ENCODE data around the gene USP21. TPM values are rescaled to one million over a fixed set of nuclear protein-coding genes. Genes with fewer than 3 reads are reported as not detected.
A peak's percentile ranks its signal among the peaks of the same experiment; 100 is the strongest.

Gene USP21
- total and polyA plus RNA-seq, 2 of the 13 experiments (the other 11 are each of a cell fraction or from before 2014, with no cell fraction given): 10.1 to 33.1 TPM

DNA sequence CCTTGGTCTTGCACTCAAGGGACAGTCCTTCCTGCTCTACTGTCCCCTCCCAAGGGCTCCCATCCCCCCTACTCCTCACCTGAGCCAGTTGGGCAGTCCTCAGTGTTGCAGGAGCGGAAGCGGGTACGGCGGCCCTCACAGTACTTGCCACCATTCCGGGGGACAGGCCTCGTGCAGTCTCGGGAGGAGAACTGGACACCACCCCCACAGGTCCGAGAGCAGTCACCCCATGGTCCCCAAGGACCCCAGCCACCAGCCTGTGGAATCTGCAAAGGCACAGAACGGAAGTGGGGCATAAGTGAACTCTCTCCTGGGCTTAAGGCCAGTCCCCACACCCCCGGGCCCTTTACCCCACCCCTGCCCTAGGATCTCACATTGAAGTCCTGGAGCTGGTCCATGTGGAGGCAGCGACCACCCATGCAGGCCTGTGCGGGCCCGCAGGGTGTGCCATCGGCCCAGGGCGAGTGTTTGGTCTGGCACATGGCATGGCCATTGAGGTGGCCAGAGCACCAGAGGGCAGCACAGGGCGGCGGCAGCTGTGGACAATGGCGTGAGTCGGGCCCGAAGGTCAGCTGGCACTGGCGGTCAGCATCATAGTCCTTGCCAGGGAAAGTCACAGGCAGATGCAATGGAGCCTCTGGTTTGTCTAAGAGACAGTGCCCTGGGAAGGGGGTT is 34.4 kb downstream of the USP21 start (continued):
- TF ChIP-seq, protein P1, sequence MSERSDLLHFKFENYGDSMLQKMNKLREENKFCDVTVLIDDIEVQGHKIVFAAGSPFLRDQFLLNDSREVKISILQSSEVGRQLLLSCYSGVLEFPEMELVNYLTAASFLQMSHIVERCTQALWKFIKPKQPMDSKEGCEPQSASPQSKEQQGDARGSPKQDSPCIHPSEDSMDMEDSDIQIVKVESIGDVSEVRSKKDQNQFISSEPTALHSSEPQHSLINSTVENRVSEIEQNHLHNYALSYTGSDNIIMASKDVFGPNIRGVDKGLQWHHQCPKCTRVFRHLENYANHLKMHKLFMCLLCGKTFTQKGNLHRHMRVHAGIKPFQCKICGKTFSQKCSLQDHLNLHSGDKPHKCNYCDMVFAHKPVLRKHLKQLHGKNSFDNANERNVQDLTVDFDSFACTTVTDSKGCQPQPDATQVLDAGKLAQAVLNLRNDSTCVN (CRISPR knock-in tag; IDR thresholded peaks at IDR 0.05; ENCODE audit: borderline replicate concordance): no peak
- no peak for TF ChIP-seq ZFAT (CRISPR knock-in tag; conservative IDR thresholded peaks at IDR 0.05)
- TF ChIP-seq ZNF260 (CRISPR knock-in tag; IDR thresholded peaks at IDR 0.05; ENCODE audit: borderline replicate concordance, low read depth): no peak
- peak; percentile 50 for TF ChIP-seq STAG1 (CRISPR knock-in tag; IDR thresholded peaks at IDR 0.05)
- TF ChIP-seq, protein P2, sequence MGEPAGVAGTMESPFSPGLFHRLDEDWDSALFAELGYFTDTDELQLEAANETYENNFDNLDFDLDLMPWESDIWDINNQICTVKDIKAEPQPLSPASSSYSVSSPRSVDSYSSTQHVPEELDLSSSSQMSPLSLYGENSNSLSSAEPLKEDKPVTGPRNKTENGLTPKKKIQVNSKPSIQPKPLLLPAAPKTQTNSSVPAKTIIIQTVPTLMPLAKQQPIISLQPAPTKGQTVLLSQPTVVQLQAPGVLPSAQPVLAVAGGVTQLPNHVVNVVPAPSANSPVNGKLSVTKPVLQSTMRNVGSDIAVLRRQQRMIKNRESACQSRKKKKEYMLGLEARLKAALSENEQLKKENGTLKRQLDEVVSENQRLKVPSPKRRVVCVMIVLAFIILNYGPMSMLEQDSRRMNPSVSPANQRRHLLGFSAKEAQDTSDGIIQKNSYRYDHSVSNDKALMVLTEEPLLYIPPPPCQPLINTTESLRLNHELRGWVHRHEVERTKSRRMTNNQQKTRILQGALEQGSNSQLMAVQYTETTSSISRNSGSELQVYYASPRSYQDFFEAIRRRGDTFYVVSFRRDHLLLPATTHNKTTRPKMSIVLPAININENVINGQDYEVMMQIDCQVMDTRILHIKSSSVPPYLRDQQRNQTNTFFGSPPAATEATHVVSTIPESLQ (CRISPR knock-in tag; conservative IDR thresholded peaks at IDR 0.05): no peak
- TF ChIP-seq ZNF230 (CRISPR knock-in tag; IDR thresholded peaks at IDR 0.05): no peak
- no peak for TF ChIP-seq SNAI1 (CRISPR knock-in tag; IDR thresholded peaks at IDR 0.05; ENCODE audit: borderline replicate concordance)
- TF ChIP-seq SMAD3 (CRISPR knock-in tag; IDR thresholded peaks at IDR 0.05): no peak
- TF ChIP-seq CBX1 (IDR thresholded peaks at IDR 0.05; ENCODE audit: low read depth): no peak
- TF ChIP-seq KDM4B (CRISPR knock-in tag; IDR thresholded peaks at IDR 0.05): no peak
- no peak for TF ChIP-seq CBX2 (IDR thresholded peaks at IDR 0.05; ENCODE audit: low read depth, low read length)
- no peak for TF ChIP-seq CBX2 (CRISPR knock-in tag; IDR thresholded peaks at IDR 0.05; ENCODE audit: low read depth)
- TF ChIP-seq RFX5 (IDR thresholded peaks at IDR 0.05; ENCODE audit: low read depth, low read length): no peak
- TF ChIP-seq ADNP (CRISPR knock-in tag; IDR thresholded peaks at IDR 0.05): no peak
- TF ChIP-seq MATR3 (CRISPR knock-in tag; IDR thresholded peaks at IDR 0.05): no peak
- TF ChIP-seq PHF8 (CRISPR knock-in tag; IDR thresholded peaks at IDR 0.05): no peak
- no peak for TF ChIP-seq ZNF451 (CRISPR knock-in tag; IDR thresholded peaks at IDR 0.05)
- TF ChIP-seq, protein P3, sequence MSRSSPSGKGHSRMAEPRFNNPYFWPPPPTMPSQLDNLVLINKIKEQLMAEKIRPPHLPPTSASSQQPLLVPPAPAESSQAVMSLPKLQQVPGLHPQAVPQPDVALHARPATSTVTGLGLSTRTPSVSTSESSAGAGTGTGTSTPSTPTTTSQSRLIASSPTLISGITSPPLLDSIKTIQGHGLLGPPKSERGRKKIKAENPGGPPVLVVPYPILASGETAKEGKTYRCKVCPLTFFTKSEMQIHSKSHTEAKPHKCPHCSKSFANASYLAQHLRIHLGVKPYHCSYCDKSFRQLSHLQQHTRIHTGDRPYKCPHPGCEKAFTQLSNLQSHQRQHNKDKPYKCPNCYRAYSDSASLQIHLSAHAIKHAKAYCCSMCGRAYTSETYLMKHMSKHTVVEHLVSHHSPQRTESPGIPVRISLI (CRISPR knock-in tag; IDR thresholded peaks at IDR 0.05; ENCODE audit: borderline replicate concordance): no peak
- TF ChIP-seq MYC (CRISPR knock-in tag; IDR thresholded peaks at IDR 0.05; ENCODE audit: borderline replicate concordance): peak; percentile 52; the same call in 1 of the 2 replicates
- no peak for TF ChIP-seq FOXA1 (IDR thresholded peaks at IDR 0.05)
- TF ChIP-seq FOXA1 (CRISPR knock-in tag; IDR thresholded peaks at IDR 0.05): 0 out of 2 replicates have a peak, but pooled peaks have one; percentile 14
- TF ChIP-seq ZNF614 (CRISPR knock-in tag; IDR thresholded peaks at IDR 0.05; ENCODE audit: borderline replicate concordance): no peak
- TF ChIP-seq, protein P4, sequence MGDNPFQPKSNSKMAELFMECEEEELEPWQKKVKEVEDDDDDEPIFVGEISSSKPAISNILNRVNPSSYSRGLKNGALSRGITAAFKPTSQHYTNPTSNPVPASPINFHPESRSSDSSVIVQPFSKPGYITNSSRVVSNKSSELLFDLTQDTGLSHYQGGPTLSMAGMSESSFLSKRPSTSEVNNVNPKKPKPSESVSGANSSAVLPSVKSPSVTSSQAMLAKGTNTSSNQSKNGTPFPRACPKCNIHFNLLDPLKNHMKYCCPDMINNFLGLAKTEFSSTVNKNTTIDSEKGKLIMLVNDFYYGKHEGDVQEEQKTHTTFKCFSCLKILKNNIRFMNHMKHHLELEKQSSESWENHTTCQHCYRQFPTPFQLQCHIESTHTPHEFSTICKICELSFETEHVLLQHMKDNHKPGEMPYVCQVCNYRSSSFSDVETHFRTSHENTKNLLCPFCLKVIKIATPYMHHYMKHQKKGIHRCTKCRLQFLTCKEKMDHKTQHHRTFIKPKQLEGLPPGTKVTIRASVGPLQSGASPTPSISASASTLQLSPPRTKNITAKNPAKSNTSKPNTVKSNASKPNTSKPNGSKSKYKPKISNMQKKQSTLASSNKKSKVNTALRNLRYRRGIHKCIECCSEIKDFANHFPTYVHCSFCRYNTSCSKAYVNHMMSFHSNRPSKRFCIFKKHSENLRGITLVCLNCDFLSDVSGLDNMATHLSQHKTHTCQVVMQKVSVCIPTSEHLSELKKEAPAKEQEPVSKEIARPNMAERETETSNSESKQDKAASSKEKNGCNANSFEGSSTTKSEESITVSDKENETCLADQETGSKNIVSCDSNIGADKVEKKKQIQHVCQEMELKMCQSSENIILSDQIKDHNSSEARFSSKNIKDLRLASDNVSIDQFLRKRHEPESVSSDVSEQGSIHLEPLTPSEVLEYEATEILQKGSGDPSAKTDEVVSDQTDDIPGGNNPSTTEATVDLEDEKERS (CRISPR knock-in tag; IDR thresholded peaks at IDR 0.05): no peak
- TF ChIP-seq, protein P5, sequence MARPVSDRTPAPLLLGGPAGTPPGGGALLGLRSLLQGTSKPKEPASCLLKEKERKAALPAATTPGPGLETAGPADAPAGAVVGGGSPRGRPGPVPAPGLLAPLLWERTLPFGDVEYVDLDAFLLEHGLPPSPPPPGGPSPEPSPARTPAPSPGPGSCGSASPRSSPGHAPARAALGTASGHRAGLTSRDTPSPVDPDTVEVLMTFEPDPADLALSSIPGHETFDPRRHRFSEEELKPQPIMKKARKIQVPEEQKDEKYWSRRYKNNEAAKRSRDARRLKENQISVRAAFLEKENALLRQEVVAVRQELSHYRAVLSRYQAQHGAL (CRISPR knock-in tag; IDR thresholded peaks at IDR 0.05; ENCODE audit: not compliant biosample characterization): no peak
